Esophagus muscularis mucosa (tissue), 4 donors: ENCODE data around the gene GPATCH8. TPM values are rescaled to one million over a fixed set of nuclear protein-coding genes. Genes with fewer than 3 reads are reported as not detected.
A peak's percentile ranks its signal among the peaks of the same experiment; 100 is the strongest.

Experiments used
- DNase-seq: peaks from one replicate; pipeline ENCODE4 v3.0.0-alpha.2; 2017; ENCODE audit errors: extremely low spot score
- H3K27ac ChIP-seq, 4 donors: fragments of 200-600 bp; sonication (generic); replicated peaks in 1 of 4; 1 replicate in 3 of 4; 2 replicates in 1 of 4; pipeline ENCODE4 v1.5.1; 2016 to 2019; ENCODE audit warnings: mild to moderate bottlenecking in 1 of 4
- H3K27me3 ChIP-seq, 4 donors: fragments of 200-600 bp; sonication (generic); one replicate each; pipeline versions ENCODE4 v1.5.1 to v1.6.0; 2016 to 2019
- H3K36me3 ChIP-seq, 4 donors: fragments of 200-600 bp; sonication (generic); one replicate each; pipeline ENCODE4 v1.5.1; 2016 to 2019
- H3K4me1 ChIP-seq, 4 donors: fragments of 200-600 bp; sonication (generic); one replicate each; pipeline ENCODE4 v1.5.1; 2016 to 2019
- H3K4me3 ChIP-seq, 4 donors: fragments of 200-600 bp; sonication (generic); 1 replicate in 2 of 4; 2 replicates in 2 of 4; pipeline ENCODE4 v1.5.1; 2016 to 2019; ENCODE audit warnings: mild to moderate bottlenecking in 4 of 4, moderate library complexity in 1 of 4
- H3K9me3 ChIP-seq, 4 donors: fragments of 200-600 bp; sonication (generic); 1 replicate in 3 of 4; 2 replicates in 1 of 4; pipeline ENCODE4 v1.5.1; 2016 to 2019
- EP300 ChIP-seq: sonication (generic); formaldehyde crosslinking; IDR thresholded peaks from one replicate; pipeline ENCODE4 v1.6.1; 2017; ENCODE audit warnings: antibody characterized with exemption
- POLR2A ChIP-seq: fragments of 450-650 bp; IDR thresholded peaks from one replicate; pipeline ENCODE4 v1.6.1; 2017; ENCODE audit warnings: antibody characterized with exemption, moderate library complexity, mild to moderate bottlenecking, low read depth
- POLR2AphosphoS5 ChIP-seq, 2 donors: sonication (generic); formaldehyde crosslinking; IDR thresholded peaks; one replicate each; pipeline ENCODE4 v1.6.1; 2017; ENCODE audit warnings: antibody characterized with exemption in 2 of 2
- WGBS: methylation state at CpG from one replicate; pipeline ENCODE4 v1.1.5; 2018; 5-methylcytosine and 5-hydroxymethylcytosine counted together
- intact Hi-C: fragments of 100-400 bp; cut with DNase I; formaldehyde crosslinking; loops from one replicate; pipeline ENCODE4 v1.15.1; 2023
- total RNA-seq, 4 donors: library from RNA; depleted of rRNA; stranded (reverse); fragments of >200 nt; gene quantifications; one replicate each; pipeline versions ENCODE4 v1.1.0 to v1.2.1, GENCODE V29; 2016
- TF ChIP-seq, protein P1 (sequence below), 3 experiments: fragments of 200-600 bp in 2 of 3; fragments of 450-650 bp in 1 of 3; sonication (generic) in 2 of 3; IDR thresholded peaks; one replicate each; pipeline ENCODE4 v1.5.1; 2017 to 2019; ENCODE audit warnings: antibody characterized with exemption in 3 of 3, mild to moderate bottlenecking in 2 of 3, moderate library complexity in 1 of 3

GPATCH8 gene
- total RNA-seq, 4 donors from 2014 or later: 21.0 to 51.1 (median 27.9) TPM

DNA sequence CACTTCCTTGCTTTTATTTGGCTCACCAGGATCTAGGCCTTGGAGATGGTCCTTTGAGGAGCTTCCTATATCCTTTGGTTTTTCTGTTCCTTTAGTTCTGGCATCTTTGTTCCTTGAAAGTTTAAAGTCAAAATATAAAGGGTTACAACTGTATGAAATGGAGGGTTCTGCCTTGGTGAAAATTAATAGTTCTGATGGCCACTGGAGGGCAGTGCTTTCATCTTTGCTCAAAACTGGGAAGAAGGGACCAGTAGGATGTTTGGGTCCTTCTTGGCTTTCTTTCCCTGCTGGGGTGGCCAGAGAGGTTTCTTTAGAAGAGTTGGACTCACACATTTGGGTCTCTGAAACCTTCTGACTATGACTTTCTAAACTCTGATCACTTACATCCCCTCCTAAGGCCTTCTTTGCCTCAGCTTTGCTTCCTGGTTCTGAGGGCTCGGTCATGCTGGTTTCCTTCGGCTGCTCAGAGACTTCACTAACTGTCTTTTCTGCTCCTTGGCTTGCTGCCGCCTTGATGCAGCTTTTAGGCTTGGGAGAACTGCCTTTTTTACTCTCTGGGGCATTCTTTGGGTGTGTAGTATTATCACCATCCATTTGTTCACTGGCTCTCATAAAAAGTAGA lies 102.9 kb downstream of the GPATCH8 start:
- peaks cover 27 to 87% (median 81%) of the 10 kb centered on the region in 4 donors for H3K36me3 ChIP-seq

DNA sequence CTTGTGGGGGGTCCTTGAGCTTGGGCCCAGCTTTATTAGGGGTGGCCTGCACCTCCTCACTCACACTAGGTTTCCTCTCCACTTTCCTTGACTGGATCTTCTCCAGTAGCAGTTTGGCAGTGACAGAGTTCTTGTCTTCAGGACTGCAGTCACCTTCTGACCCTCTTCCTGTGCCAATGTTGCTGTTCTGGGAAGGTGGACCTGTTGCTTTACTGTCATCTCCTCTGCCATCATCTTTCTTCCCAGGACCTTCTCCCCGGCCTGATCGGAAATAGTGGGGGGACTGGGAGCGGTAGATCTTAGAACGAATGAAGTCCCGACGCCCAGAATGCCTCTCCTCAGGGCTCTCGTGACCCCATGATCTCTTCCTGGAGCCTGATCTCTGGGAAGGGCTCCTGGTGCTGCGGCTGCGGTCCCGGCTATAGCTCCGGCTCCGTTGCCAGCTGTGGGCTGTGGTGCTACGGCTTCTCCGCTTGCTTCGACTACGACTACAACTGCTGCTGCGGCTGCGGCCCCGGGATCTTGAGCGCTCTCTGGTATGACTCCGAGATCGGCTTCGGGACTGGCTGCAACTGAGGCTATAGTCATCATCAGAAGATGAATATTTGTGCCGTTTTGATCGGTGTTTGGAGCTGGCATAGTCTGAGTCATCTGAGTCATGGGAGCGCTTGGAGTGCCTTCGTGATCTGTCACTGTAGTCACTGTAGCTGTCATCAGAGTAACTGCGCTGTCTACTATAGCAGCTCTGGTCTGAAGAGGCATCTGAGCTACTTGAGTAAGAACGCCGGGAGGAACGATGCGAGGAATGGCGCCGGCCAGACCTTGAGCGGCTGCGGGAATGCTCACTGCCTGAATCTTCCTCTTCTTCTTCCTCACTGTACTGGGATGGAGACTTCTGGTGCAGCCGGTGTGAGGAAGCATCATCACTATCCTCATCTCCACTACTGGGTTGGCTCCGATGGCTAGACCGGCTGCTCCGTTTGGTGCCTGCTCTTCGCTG lies 104.2 kb downstream of the GPATCH8 start:
- no peak for DNase-seq
- peaks cover 27 to 74% (median 71%) of the 10 kb centered on the region in 4 donors for H3K36me3 ChIP-seq
- TF ChIP-seq POLR2AphosphoS5 (IDR thresholded peaks at IDR 0.05) (peak in 1 of 2 donors; percentile 8), EP300 (no peak)
- WGBS: 92% methylated on average over 30 of the region's 41 CpGs
- H3K4me3 ChIP-seq: no peak overlapping the region
- H3K27ac ChIP-seq: no peak overlapping the region
- no peaks in the 10 kb centered on the region for H3K4me1 ChIP-seq
- intact Hi-C loops: no loop called here
- H3K9me3 ChIP-seq: no peaks in the 10 kb centered on the region
- no peaks in the 10 kb centered on the region for H3K27me3 ChIP-seq

More for the DNA sequence above, 102.9 kb downstream of the GPATCH8 start:
- DNase-seq: no peak
- intact Hi-C loops: no loop called here
- Histone ChIP-seq H3K27me3 (no peaks in the 10 kb centered on the region), H3K4me3 (no peak overlapping the region), H3K27ac (no peak overlapping the region), H3K4me1 (no peaks in the 10 kb centered on the region), H3K9me3 (no peaks in the 10 kb centered on the region)
- no peak for TF ChIP-seq POLR2A
- TF ChIP-seq, protein P1, sequence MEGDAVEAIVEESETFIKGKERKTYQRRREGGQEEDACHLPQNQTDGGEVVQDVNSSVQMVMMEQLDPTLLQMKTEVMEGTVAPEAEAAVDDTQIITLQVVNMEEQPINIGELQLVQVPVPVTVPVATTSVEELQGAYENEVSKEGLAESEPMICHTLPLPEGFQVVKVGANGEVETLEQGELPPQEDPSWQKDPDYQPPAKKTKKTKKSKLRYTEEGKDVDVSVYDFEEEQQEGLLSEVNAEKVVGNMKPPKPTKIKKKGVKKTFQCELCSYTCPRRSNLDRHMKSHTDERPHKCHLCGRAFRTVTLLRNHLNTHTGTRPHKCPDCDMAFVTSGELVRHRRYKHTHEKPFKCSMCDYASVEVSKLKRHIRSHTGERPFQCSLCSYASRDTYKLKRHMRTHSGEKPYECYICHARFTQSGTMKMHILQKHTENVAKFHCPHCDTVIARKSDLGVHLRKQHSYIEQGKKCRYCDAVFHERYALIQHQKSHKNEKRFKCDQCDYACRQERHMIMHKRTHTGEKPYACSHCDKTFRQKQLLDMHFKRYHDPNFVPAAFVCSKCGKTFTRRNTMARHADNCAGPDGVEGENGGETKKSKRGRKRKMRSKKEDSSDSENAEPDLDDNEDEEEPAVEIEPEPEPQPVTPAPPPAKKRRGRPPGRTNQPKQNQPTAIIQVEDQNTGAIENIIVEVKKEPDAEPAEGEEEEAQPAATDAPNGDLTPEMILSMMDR (IDR thresholded peaks at IDR 0.05): peak; percentile 27 to 44 (median 43)
- 89% methylated on average over 3 of the region's 3 CpGs for WGBS

DNA sequence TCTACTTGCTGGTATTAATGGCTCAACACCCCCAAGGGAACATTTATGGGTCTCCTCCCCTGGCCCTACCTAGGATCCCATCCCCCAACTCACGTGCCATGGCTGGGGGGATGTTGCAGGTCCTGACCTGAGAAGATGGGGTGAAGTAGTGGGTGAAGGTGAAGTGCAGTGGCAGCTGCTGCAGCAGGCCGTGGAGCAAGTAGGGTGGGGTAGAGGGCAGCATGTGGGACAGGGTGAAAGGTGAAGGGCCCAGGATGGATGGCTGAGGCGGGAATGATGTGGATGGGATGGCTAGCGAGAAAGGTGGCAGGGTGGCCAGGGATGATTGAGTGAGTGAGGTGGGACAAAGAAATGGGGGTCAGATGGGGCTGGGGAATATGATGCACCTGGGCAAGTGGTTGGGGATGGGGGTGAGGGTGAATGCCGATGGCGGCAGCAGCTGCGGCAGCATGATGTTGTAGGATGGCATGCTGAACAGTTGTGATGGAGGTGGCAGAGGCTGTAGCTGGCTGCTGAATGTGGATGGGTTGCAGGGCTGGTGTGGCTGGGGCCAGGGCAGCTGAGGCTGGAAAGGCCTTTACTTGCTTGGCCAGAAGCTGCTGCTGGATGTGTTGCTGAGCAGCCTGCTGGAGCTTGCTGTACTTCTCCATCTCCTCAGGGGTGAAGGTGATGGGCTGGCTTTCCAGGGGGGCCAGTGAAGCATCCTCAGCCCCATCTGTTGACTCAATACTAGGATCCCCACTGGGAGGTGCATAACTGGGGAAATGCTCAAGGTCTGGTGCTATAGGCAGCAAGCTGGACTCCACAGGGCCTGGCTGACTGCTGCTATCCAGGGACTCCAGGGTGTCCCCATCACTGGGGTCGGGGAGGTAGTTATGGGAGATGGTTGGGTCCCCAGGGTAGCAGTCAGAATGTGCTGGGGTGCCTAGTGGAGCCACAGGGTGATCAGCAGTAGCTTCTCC lies 105.4 kb downstream of the GPATCH8 start:
- DNase-seq: no peak
- TF ChIP-seq POLR2AphosphoS5 (IDR thresholded peaks at IDR 0.05) (no peak), POLR2A (no peak), EP300 (no peak)
- TF ChIP-seq, protein P1 (IDR thresholded peaks at IDR 0.05): no peak
- intact Hi-C loops: no loop called here
- no peaks in the 10 kb centered on the region for H3K9me3 ChIP-seq
- no peaks in the 10 kb centered on the region for H3K4me1 ChIP-seq
- H3K4me3 ChIP-seq: no peak overlapping the region
- no peaks in the 10 kb centered on the region for H3K27me3 ChIP-seq
- H3K36me3 ChIP-seq: peaks cover 22 to 63% (median 59%) of the 10 kb centered on the region in 4 donors
- 92% methylated on average over 7 of the region's 8 CpGs for WGBS
- no peak overlapping the region for H3K27ac ChIP-seq

DNA sequence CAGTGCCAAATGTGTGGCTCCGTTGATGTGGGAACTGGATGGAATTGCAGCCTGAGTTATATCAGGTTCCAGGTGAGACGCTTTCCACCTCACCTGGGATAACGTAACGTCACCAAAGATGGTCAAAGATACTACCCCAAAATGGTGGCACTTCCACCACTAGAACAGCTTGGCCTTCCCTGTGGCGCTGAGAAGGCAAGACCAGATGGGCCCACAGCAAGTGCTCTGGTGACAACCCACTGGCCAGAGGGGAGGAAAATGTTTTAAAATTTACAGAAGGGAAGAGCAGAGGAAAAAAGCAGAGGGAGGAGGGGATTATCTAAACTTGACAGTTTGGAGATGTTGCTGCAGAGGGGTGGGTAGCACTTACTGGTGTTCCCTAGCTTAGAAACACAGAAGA lies 106.3 kb downstream of the GPATCH8 start:
- DNase-seq: no peak
- no peaks in the 10 kb centered on the region for H3K9me3 ChIP-seq
- no peak overlapping the region for H3K4me3 ChIP-seq
- H3K4me1 ChIP-seq: no peaks in the 10 kb centered on the region
- H3K27me3 ChIP-seq: no peaks in the 10 kb centered on the region
- TF ChIP-seq POLR2AphosphoS5 (IDR thresholded peaks at IDR 0.05) (no peak), EP300 (no peak), POLR2A (no peak)
- TF ChIP-seq, protein P1 (IDR thresholded peaks at IDR 0.05): no peak
- 96% methylated on average over 4 of the region's 5 CpGs for WGBS
- intact Hi-C loops: no loop called here
- peaks cover 22 to 56% (median 53%) of the 10 kb centered on the region in 4 donors for H3K36me3 ChIP-seq
- H3K27ac ChIP-seq: no peak overlapping the region
